Activated CD8-positive, alpha-beta memory T cell treated with anti-CD3 and anti-CD28 coated beads, Interleukin-2, amount 50 U/mL, for 1 hour (primary cell): Measurements from ENCODE around the gene MAGEA1.
"Not testable (repeated sequence)": the region's sequence is repeated elsewhere in the genome, so short reads cannot be mapped to it uniquely, and the experiment has no call there.

Experiments used
- DNase-seq: peaks from one replicate; pipeline ENCODE4 v3.0.0-alpha.2; 2020; ENCODE audit errors: extremely low read depth

Gene MAGEA1

GRCh38 chrX:153179131-153179530 is at the start of gene MAGEA1:
TSS of gene MAGEA1 (plus strand) at chrX:153179284. CDS start at chrX:153182390, 3,106 bp downstream.
- no peak for DNase-seq

GRCh38 chrX:153132924-153133323 is 46.2 kb upstream of the MAGEA1 start:
- DNase-seq = not testable (repeated sequence)

- DNase-seq = not testable (repeated sequence)
Measured at GRCh38 chrX:153139074-153139473, 40.0 kb upstream of the MAGEA1 start.

- not testable (repeated sequence) for DNase-seq
Measured at GRCh38 chrX:153146288-153146687, 32.8 kb upstream of the MAGEA1 start.

GRCh38 chrX:153153516-153153915 is 25.6 kb upstream of the MAGEA1 start:
- no peak for DNase-seq

GRCh38 chrX:153157450-153157849 is 21.6 kb upstream of the MAGEA1 start:
- no peak for DNase-seq

GRCh38 chrX:153158319-153158718 is 20.8 kb upstream of the MAGEA1 start:
- no peak for DNase-seq

GRCh38 chrX:153161952-153162351 is 17.1 kb upstream of the MAGEA1 start:
- no peak for DNase-seq

GRCh38 chrX:153164733-153165132 is 14.4 kb upstream of the MAGEA1 start:
- no peak for DNase-seq

GRCh38 chrX:153168423-153168822 is 10.7 kb upstream of the MAGEA1 start:
- DNase-seq = not testable (repeated sequence)

- DNase-seq = no peak
Measured at GRCh38 chrX:153181822-153182221, 2.7 kb downstream of the MAGEA1 start.

- DNase-seq = no peak
Measured at GRCh38 chrX:153184787-153185186, 5.7 kb downstream of the MAGEA1 start.

GRCh38 chrX:153190381-153190780 is 11.3 kb downstream of the MAGEA1 start:
- DNase-seq = no peak

GRCh38 chrX:153200462-153200861 is 21.4 kb downstream of the MAGEA1 start:
- no peak for DNase-seq

- no peak for DNase-seq
Measured at GRCh38 chrX:153206425-153207046, 27.5 kb downstream of the MAGEA1 start.

GRCh38 chrX:153209347-153209746 is 30.3 kb downstream of the MAGEA1 start:
- no peak for DNase-seq

- no peak for DNase-seq
Measured at GRCh38 chrX:153214934-153215333, 35.9 kb downstream of the MAGEA1 start.

GRCh38 chrX:153216926-153217325 is 37.8 kb downstream of the MAGEA1 start:
- DNase-seq = no peak

- DNase-seq = no peak
Measured at GRCh38 chrX:153225438-153226098, 46.5 kb downstream of the MAGEA1 start.

GRCh38 chrX:153226344-153227185 is 47.5 kb downstream of the MAGEA1 start:
- DNase-seq = no peak
